SK-N-SH treated with all-trans-retinoic acid at 6 μM for 48 hours (cell line): ENCODE data around the gene LRRC75A.

Experiments
- BACH2 ChIP-seq: fragments of 250-450 bp; sonication (Bioruptor Pico); IDR thresholded peaks from 2 replicates; pipeline ENCODE4 v1.9.0; 2021; ENCODE audit warnings: mild to moderate bottlenecking, borderline replicate concordance
- ZFP30 ChIP-seq: fragments of 450-650 bp; formaldehyde crosslinking; IDR thresholded peaks from 2 replicates; pipeline ENCODE4 v1.5.0; 2022; ENCODE audit warnings: mild to moderate bottlenecking, moderate library complexity
- ZNF70 ChIP-seq: fragments of 450-650 bp; formaldehyde crosslinking; IDR thresholded peaks from 2 replicates; pipeline ENCODE4 v1.5.0; 2020; ENCODE audit warnings: mild to moderate bottlenecking, moderate library complexity
- ZNF8 ChIP-seq: fragments of 450-650 bp; formaldehyde crosslinking; IDR thresholded peaks from 2 replicates; pipeline ENCODE4 v1.5.0; 2020; ENCODE audit warnings: mild to moderate bottlenecking, moderate library complexity
- TF ChIP-seq, protein P1 (sequence below): fragments of 250-450 bp; sonication (Bioruptor Pico); IDR thresholded peaks from 2 replicates; pipeline ENCODE4 v1.8.0; 2020; ENCODE audit warnings: mild to moderate bottlenecking, moderate library complexity, borderline replicate concordance

DNA sequence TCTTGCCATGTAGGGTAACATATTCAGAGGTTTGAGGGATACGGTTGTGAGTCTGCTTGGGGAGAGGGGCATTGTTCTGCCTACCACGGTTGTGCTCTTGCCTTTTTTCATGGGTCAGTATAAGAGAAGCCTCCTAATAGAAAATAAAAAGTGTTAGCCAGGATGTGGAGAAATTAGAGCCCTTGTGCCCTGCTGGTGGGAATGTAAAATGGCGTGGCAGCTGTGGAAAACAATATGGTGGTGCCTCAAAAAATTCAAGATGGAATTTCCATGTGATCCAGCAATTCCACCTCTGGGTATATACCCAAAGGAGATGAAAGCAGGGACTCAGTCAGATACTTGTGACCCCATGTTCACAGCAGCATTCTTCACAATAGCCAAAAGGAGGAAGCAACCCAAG, 14.2 kb upstream of the LRRC75A start:
- TF ChIP-seq ZNF8 (CRISPR knock-in tag) (no peak), ZNF70 (CRISPR knock-in tag) (no peak), BACH2 (no peak), ZFP30 (no peak)
- TF ChIP-seq, protein P1, sequence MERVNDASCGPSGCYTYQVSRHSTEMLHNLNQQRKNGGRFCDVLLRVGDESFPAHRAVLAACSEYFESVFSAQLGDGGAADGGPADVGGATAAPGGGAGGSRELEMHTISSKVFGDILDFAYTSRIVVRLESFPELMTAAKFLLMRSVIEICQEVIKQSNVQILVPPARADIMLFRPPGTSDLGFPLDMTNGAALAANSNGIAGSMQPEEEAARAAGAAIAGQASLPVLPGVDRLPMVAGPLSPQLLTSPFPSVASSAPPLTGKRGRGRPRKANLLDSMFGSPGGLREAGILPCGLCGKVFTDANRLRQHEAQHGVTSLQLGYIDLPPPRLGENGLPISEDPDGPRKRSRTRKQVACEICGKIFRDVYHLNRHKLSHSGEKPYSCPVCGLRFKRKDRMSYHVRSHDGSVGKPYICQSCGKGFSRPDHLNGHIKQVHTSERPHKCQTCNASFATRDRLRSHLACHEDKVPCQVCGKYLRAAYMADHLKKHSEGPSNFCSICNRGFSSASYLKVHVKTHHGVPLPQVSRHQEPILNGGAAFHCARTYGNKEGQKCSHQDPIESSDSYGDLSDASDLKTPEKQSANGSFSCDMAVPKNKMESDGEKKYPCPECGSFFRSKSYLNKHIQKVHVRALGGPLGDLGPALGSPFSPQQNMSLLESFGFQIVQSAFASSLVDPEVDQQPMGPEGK (CRISPR knock-in tag) = no peak
